Measurements from ENCODE around the gene SLC30A2.

DNA sequence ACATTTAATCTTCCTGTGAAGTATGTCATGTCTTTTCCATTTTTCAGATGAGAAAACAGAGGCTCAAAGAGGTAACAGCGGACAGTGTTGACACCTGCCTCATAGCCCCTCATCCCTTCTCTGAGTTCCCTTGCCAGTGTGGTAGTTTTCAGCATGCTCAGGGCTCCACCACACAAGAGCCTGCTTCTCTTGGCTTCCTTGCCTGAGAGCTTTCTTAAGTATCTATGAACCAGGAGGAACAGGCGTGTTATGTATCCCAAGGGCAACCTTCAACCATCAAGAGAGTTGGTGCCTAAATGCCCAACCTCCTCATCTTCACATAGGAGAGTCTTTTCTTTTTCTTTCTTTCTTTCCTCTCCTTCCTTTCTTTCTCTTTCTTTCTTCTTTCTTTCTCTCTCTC, 42.2 kb downstream of the SLC30A2 start:
- TF ChIP-seq, protein P1, sequence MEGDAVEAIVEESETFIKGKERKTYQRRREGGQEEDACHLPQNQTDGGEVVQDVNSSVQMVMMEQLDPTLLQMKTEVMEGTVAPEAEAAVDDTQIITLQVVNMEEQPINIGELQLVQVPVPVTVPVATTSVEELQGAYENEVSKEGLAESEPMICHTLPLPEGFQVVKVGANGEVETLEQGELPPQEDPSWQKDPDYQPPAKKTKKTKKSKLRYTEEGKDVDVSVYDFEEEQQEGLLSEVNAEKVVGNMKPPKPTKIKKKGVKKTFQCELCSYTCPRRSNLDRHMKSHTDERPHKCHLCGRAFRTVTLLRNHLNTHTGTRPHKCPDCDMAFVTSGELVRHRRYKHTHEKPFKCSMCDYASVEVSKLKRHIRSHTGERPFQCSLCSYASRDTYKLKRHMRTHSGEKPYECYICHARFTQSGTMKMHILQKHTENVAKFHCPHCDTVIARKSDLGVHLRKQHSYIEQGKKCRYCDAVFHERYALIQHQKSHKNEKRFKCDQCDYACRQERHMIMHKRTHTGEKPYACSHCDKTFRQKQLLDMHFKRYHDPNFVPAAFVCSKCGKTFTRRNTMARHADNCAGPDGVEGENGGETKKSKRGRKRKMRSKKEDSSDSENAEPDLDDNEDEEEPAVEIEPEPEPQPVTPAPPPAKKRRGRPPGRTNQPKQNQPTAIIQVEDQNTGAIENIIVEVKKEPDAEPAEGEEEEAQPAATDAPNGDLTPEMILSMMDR (IDR thresholded peaks at IDR 0.05; ENCODE audit: low read depth, low read length), result no peak
- no peak for TF ChIP-seq EZH2phosphoT487 (IDR thresholded peaks at IDR 0.05; ENCODE audit: low read depth)

All from OCI-LY3 (cell line).